GM18951 (cell line): ENCODE results near the gene USP17L29.
"Not testable (repeated sequence)": the region's sequence is repeated elsewhere in the genome, so short reads cannot be mapped to it uniquely, and the experiment has no call there.

Experiments
- POLR2A ChIP-seq: IDR thresholded peaks from 4 replicates; pipeline ENCODE4 v1.6.1; 2011; ENCODE audit warnings: mild to moderate bottlenecking; ENCODE audit not compliant: insufficient read length, insufficient read depth; ENCODE audit errors: extremely low read depth
- in situ Hi-C: fragments of 300-500 bp; cut with MboI; formaldehyde crosslinking; loops from one replicate; pipeline ENCODE4 v1.12.0; 2022; ENCODE audit warnings: low sequenced_read_pairs, mixed read lengths, inconsistent platforms; ENCODE audit not compliant: unreplicated experiment

Gene USP17L29

GRCh38 chr4:9353338-9353737, at the start of gene USP17L29:
Gene USP17L29, plus strand, starts transcription at chr4:9353638. Its CDS starts 0 bp downstream, at chr4:9353638.
- in situ Hi-C loops: not testable (repeated sequence)

GRCh38 chr4:9324191-9324590, 29.2 kb upstream of the USP17L29 start:
- in situ Hi-C loops: not testable (repeated sequence)

DNA sequence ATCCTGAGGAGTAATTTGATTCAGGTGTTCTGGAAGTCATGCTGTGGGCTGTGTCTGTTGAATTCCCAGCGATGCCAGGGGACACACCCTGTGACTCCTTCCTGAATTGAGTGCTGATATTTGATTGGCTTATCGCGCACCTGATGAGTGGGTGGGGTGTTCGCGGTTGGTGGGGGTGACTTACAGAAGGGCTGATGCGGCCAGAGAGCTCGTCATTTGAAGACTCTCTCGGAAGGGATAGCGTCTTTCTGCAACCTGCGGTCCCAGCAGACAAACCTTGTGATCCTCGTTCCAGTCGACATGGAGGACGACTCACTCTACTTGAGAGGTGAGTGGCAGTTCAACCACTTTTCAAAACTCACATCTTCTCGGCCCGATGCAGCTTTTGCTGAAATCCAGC, 28.6 kb upstream of the USP17L29 start, which contains the start of gene USP17L24:
Gene USP17L24, plus strand, starts transcription at position 301 of the 400 bp plus-strand sequence. Its CDS starts 0 bp downstream, at position 301.
- in situ Hi-C loops: not testable (repeated sequence)

DNA sequence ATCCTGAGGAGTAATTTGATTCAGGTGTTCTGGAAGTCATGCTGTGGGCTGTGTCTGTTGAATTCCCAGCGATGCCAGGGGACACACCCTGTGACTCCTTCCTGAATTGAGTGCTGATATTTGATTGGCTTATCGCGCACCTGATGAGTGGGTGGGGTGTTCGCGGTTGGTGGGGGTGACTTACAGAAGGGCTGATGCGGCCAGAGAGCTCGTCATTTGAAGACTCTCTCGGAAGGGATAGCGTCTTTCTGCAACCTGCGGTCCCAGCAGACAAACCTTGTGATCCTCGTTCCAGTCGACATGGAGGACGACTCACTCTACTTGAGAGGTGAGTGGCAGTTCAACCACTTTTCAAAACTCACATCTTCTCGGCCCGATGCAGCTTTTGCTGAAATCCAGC, 23.8 kb upstream of the USP17L29 start, which contains the start of gene USP17L25:
Gene USP17L25, plus strand, starts transcription at position 301 of the 400 bp plus-strand sequence. Its CDS starts 0 bp downstream, at position 301.
- in situ Hi-C loops: not testable (repeated sequence)

GRCh38 chr4:9334358-9334757, 19.1 kb upstream of the USP17L29 start, which contains the start of gene USP17L26:
Gene USP17L26, plus strand, starts transcription at chr4:9334658. Its CDS starts 0 bp downstream, at chr4:9334658.
- in situ Hi-C loops: not testable (repeated sequence)

- in situ Hi-C loops: not testable (repeated sequence)
Observed at GRCh38 chr4:9339103-9339502, 14.3 kb upstream of the USP17L29 start, which contains the start of gene USP17L5. Gene USP17L5, plus strand, starts transcription at chr4:9339403. Its CDS starts 0 bp downstream, at chr4:9339403.

DNA sequence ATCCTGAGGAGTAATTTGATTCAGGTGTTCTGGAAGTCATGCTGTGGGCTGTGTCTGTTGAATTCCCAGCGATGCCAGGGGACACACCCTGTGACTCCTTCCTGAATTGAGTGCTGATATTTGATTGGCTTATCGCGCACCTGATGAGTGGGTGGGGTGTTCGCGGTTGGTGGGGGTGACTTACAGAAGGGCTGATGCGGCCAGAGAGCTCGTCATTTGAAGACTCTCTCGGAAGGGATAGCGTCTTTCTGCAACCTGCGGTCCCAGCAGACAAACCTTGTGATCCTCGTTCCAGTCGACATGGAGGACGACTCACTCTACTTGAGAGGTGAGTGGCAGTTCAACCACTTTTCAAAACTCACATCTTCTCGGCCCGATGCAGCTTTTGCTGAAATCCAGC, 9.6 kb upstream of the USP17L29 start, which contains the start of gene USP17L27:
Gene USP17L27, plus strand, starts transcription at position 301 of the 400 bp plus-strand sequence. Its CDS starts 0 bp downstream, at position 301.
- in situ Hi-C loops: not testable (repeated sequence)

- in situ Hi-C loops: not testable (repeated sequence)
Observed at GRCh38 chr4:9348593-9348992, 4.8 kb upstream of the USP17L29 start, which contains the start of gene USP17L28. Gene USP17L28, plus strand, starts transcription at chr4:9348893. Its CDS starts 0 bp downstream, at chr4:9348893.

DNA sequence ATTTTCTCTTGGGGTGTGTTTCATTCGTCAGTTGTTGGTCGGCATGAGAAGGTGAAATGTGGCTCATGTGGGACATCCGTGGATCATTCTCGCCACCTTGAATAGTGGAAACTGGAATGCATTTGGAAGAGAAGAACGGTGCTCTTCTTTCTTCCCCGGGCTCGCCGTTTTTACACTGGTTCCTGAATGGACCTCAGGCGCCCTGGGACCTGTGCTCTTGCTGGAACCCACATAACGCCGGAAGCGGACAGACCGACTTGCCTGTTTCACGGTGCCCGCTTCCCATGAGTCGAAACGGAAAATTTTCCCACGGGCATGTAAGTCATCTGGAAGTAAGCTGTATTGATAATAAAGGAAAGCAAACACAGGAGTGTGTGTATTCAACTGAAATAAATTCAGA, 2.6 kb upstream of the USP17L29 start:
- in situ Hi-C loops: not testable (repeated sequence)

DNA sequence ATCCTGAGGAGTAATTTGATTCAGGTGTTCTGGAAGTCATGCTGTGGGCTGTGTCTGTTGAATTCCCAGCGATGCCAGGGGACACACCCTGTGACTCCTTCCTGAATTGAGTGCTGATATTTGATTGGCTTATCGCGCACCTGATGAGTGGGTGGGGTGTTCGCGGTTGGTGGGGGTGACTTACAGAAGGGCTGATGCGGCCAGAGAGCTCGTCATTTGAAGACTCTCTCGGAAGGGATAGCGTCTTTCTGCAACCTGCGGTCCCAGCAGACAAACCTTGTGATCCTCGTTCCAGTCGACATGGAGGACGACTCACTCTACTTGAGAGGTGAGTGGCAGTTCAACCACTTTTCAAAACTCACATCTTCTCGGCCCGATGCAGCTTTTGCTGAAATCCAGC, 9.4 kb downstream of the USP17L29 start, which contains the start of gene USP17L30:
Gene USP17L30, plus strand, starts transcription at position 301 of the 400 bp plus-strand sequence. Its CDS starts 0 bp downstream, at position 301.
- in situ Hi-C loops: not testable (repeated sequence)

DNA sequence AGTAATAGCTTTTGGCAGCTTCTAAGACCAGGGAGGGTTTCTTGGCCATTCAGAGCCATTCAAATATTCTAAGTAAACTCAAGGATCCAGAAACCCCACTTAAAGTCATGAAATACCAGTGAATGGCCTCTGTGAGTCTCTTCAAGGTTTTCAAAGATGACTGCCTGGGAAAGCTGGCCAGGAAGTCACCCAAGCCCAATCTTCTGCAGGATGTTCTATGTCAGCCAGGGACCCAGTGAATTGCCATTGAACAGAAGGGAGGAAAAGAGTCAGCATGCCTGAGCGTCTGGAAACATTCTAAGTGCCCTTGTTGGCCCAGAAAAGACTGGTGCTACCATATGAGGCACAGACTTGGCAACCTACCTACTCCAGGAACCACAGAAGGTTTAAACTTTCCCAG, 26.4 kb downstream of the USP17L29 start:
- in situ Hi-C loops: loop anchor here (25.0 kb wide), 1 partner anchor 118 kb away; the partner anchor contains the start of genes USP17L19, USP17L20, USP17L21 and USP17L22

GRCh38 chr4:9381012-9381534, 27.6 kb downstream of the USP17L29 start:
- in situ Hi-C loops: loop anchor here (25.0 kb wide), 1 partner anchor 119 kb away; the partner anchor contains the start of genes USP17L19, USP17L20, USP17L21 and USP17L22

DNA sequence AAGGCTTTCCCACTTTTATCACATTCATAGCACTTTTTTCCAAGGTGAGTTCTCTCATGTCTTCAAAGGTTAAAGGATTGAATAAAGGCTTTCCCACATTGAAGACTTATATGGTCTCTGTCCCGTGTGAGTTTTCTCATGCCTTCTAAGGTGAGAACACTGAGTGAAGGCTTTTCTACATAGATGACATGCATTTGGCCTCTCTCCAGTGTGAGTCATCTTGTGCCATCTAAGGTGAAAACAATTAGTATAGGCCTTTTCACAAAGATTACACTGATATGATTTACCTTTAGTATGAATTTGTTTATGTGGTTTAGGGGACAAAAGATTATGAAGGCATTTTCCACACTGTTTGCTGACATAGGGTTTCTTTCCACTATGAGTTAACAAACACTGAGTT, 30.7 kb downstream of the USP17L29 start:
- TF ChIP-seq POLR2A: no peak
- in situ Hi-C loops: loop anchor here (25.0 kb wide), 1 partner anchor 122 kb away; the partner anchor contains the start of genes USP17L19, USP17L20, USP17L21 and USP17L22

DNA sequence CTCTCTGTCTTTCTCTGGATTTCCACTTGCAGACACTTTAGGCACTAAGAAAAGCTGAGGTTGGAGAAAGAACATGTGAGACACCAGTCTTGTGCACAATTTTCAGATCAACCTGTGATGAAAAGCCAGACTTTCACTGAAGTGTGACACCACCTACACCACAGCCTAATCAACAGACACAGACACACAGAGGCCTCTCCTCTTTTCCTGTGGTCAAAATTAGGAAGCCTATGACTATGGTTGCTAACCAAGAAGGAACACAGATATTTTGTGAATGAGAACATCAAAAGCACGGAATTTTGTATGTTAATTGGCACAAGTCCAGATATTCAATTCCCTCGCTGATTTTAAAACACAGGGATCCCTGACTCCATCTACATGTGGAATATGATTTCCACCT, 35.6 kb downstream of the USP17L29 start:
- in situ Hi-C loops: loop anchor here (25.0 kb wide), 1 partner anchor 127 kb away; the partner anchor contains the start of genes USP17L19, USP17L20, USP17L21 and USP17L22
